GM18502 (cell line): Measurements from ENCODE around the gene ABHD2.
"Not testable (repeated sequence)": the region's sequence is repeated elsewhere in the genome, so short reads cannot be mapped to it uniquely, and the experiment has no call there.

Experiments
- ATAC-seq: cut with Tn5 transposase; IDR thresholded peaks from one replicate; pipeline ENCODE4 v1.9.1; 2021; ENCODE audit warnings: mild to moderate bottlenecking; ENCODE audit not compliant: unreplicated experiment, poor library complexity

Gene ABHD2

GRCh38 chr15:89087830-89088604, at the start of gene ABHD2:
Gene ABHD2 (plus strand): TSS chr15:89088456. CDS start chr15:89116328, 27,872 bp downstream.
- peak; percentile 98 for ATAC-seq

- no peak for ATAC-seq
Measured at GRCh38 chr15:89039142-89039541, 49.1 kb upstream of the ABHD2 start.

- no peak for ATAC-seq
Measured at GRCh38 chr15:89041507-89041906, 46.7 kb upstream of the ABHD2 start.

- ATAC-seq: no peak
Measured at GRCh38 chr15:89042387-89042786, 45.9 kb upstream of the ABHD2 start.

- no peak for ATAC-seq
Measured at GRCh38 chr15:89043031-89044002, 44.9 kb upstream of the ABHD2 start.

GRCh38 chr15:89049016-89049666, 39.1 kb upstream of the ABHD2 start:
- not testable (repeated sequence) for ATAC-seq

GRCh38 chr15:89051875-89052274, 36.4 kb upstream of the ABHD2 start:
- ATAC-seq: no peak

GRCh38 chr15:89052474-89052873, 35.8 kb upstream of the ABHD2 start:
- ATAC-seq: no peak

GRCh38 chr15:89054873-89055272, 33.4 kb upstream of the ABHD2 start:
- no peak for ATAC-seq

- peak; percentile 63 for ATAC-seq
Measured at GRCh38 chr15:89057506-89058133, 30.6 kb upstream of the ABHD2 start.

GRCh38 chr15:89058376-89058775, 29.9 kb upstream of the ABHD2 start:
- ATAC-seq: no peak

- no peak for ATAC-seq
Measured at GRCh38 chr15:89058876-89059405, 29.3 kb upstream of the ABHD2 start.

- no peak for ATAC-seq
Measured at GRCh38 chr15:89066280-89066679, 22.0 kb upstream of the ABHD2 start.

- no peak for ATAC-seq
Measured at GRCh38 chr15:89067751-89068150, 20.5 kb upstream of the ABHD2 start.

- peak; percentile 96 for ATAC-seq
Measured at GRCh38 chr15:89068325-89068784, 19.9 kb upstream of the ABHD2 start.

GRCh38 chr15:89070197-89071124, 17.8 kb upstream of the ABHD2 start:
- ATAC-seq: no peak

- ATAC-seq: no peak
Measured at GRCh38 chr15:89071471-89071870, 16.8 kb upstream of the ABHD2 start.

- no peak for ATAC-seq
Measured at GRCh38 chr15:89072277-89072869, 15.9 kb upstream of the ABHD2 start.
